ENCODE results near the gene TSHR. TPM values are rescaled to one million over a fixed set of nuclear protein-coding genes. Genes with fewer than 3 reads are reported as not detected.

The TSHR gene
- total RNA-seq, 1 experiment from 2014 or later: not detected

DNA sequence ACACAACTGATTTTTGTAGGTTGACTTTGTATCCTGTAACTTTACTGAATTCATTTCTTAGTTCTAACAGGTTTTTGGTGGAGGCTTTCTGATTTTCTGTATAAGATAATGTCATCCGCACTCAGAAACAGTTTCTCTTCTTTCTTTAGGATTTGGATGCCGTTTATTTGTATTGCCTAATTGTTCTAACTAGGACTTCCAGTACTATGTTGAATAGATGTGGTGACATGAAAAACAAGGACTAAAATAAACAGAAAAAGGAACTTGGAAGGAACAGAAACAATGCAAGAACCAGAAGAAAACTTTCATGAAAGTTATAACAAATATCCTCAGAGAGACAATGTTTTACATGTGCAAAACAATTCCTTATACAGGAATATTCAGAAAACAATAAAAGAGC, 165.1 kb downstream of the TSHR start:
- Histone ChIP-seq H3K4me3 (ENCODE audit: low read length) (no peak overlapping the region), H4K20me1 (ENCODE audit: low read length) (no peaks in the 10 kb centered on the region), H3K9me3 (ENCODE audit: low read length) (no peaks in the 10 kb centered on the region), H3K27ac (ENCODE audit: low read length) (no peak overlapping the region), H3K4me1 (ENCODE audit: insufficient read depth, low read length) (no peaks in the 10 kb centered on the region), H3K79me2 (ENCODE audit: low read length) (no peaks in the 10 kb centered on the region), H3K27me3 (ENCODE audit: low read length) (no peaks in the 10 kb centered on the region), H3K9me2 (replicated peaks; ENCODE audit: low read length) (0 out of 2 replicates have a peak, but pooled peaks cover 3% of the 10 kb centered on the region), H3K4me2 (ENCODE audit: low read length) (no peak overlapping the region), H3K36me3 (ENCODE audit: low read depth, low read length) (no peaks in the 10 kb centered on the region), H3F3A (ENCODE audit: low read length, unreplicated experiment) (no peaks in the 10 kb centered on the region), H2AFZ (ENCODE audit: low read length) (no peak overlapping the region), H3K9ac (ENCODE audit: low read length) (no peak overlapping the region)
- no peak for DNase-seq
- CTCF ChIA-PET: interaction anchor here (0.5 kb wide), 1 partner anchor 18 kb away, joined by 3 read pairs; no protein-coding TSS in a partner anchor
- POLR2A ChIA-PET (ENCODE audit: unreplicated experiment): no interaction called here
- ATAC-seq: no peak
- no TSS peak for BruUV-seq (replicated peaks)
- intact Hi-C loops (cut with micrococcal nuclease): no loop called here
- TF ChIP-seq EZH2 (IDR thresholded peaks at IDR 0.05; ENCODE audit: low read length, unreplicated experiment) (no peak), EZH2phosphoT487 (IDR thresholded peaks at IDR 0.05; ENCODE audit: borderline replicate concordance, low read length) (no peak)
- TF ChIP-seq, protein P1, sequence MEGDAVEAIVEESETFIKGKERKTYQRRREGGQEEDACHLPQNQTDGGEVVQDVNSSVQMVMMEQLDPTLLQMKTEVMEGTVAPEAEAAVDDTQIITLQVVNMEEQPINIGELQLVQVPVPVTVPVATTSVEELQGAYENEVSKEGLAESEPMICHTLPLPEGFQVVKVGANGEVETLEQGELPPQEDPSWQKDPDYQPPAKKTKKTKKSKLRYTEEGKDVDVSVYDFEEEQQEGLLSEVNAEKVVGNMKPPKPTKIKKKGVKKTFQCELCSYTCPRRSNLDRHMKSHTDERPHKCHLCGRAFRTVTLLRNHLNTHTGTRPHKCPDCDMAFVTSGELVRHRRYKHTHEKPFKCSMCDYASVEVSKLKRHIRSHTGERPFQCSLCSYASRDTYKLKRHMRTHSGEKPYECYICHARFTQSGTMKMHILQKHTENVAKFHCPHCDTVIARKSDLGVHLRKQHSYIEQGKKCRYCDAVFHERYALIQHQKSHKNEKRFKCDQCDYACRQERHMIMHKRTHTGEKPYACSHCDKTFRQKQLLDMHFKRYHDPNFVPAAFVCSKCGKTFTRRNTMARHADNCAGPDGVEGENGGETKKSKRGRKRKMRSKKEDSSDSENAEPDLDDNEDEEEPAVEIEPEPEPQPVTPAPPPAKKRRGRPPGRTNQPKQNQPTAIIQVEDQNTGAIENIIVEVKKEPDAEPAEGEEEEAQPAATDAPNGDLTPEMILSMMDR (conservative IDR thresholded peaks at IDR 0.05; ENCODE audit: low read depth, low read length): no peak

DNA sequence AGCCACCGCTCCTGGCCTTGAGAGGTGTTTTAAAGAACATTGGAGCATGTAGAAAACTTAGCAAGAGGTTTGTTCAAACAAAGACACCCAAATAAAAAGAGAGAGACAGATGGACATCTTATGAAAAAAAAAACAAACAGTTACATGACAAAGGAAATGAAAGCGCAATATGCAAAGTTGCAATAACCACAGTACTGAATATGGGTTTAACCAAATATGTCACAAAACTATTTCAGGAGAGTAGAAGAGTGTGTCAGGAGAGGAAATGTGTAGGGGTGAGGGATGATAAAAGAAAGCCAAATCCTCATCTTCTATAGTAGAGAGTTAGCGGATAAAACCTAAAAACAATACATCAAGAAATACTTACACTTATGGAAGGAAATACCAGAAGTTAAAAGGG, 166.9 kb downstream of the TSHR start:
- TF ChIP-seq EZH2phosphoT487 (IDR thresholded peaks at IDR 0.05; ENCODE audit: borderline replicate concordance, low read length) (no peak), EZH2 (IDR thresholded peaks at IDR 0.05; ENCODE audit: low read length, unreplicated experiment) (no peak)
- TF ChIP-seq, protein P1 (conservative IDR thresholded peaks at IDR 0.05; ENCODE audit: low read depth, low read length): no peak
- intact Hi-C loops (cut with micrococcal nuclease): no loop called here
- Histone ChIP-seq H3K9me2 (replicated peaks; ENCODE audit: low read length) (0 out of 2 replicates have a peak, but pooled peaks cover 3% of the 10 kb centered on the region), H3K9me3 (ENCODE audit: low read length) (no peaks in the 10 kb centered on the region), H3K27ac (ENCODE audit: low read length) (no peak overlapping the region), H3K4me3 (ENCODE audit: low read length) (no peak overlapping the region), H3K27me3 (ENCODE audit: low read length) (no peaks in the 10 kb centered on the region), H3K4me2 (ENCODE audit: low read length) (no peak overlapping the region), H2AFZ (ENCODE audit: low read length) (no peak overlapping the region), H3K79me2 (ENCODE audit: low read length) (no peaks in the 10 kb centered on the region), H3K9ac (ENCODE audit: low read length) (no peak overlapping the region), H3K4me1 (ENCODE audit: insufficient read depth, low read length) (no peaks in the 10 kb centered on the region), H3F3A (ENCODE audit: low read length, unreplicated experiment) (no peaks in the 10 kb centered on the region), H4K20me1 (ENCODE audit: low read length) (no peaks in the 10 kb centered on the region), H3K36me3 (ENCODE audit: low read depth, low read length) (no peaks in the 10 kb centered on the region; the same call in 1 of the 2 replicates)
- ChIA-PET POLR2A (ENCODE audit: unreplicated experiment) (no interaction called here), CTCF (no interaction called here)
- DNase-seq (no peak), ATAC-seq (no peak)
- no TSS peak for BruUV-seq (replicated peaks)

DNA sequence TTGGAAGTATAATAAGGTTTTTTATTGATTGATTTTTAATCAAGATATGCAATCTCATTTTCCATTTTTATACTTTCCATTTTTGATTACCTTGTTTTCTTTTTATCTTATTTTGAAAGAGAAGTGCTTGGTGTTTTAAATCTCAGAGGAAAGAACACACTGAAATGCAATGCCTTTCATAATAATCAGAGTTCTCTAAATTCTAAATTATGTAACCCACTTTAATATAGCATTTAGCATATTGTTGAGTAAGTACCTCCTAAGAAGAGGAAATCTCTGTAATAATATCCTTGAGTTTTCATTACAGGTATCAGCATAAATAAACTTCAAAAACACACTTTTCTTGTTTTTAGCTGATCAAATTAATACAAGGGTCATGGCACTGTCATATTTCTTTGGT, 168.4 kb downstream of the TSHR start:
- H2AFZ ChIP-seq (ENCODE audit: low read length): no peak overlapping the region
- intact Hi-C loops (cut with micrococcal nuclease): no loop called here
- DNase-seq (no peak), ATAC-seq (no peak)
- no peaks in the 10 kb centered on the region for H3K9me3 ChIP-seq (ENCODE audit: low read length)
- H3K36me3 ChIP-seq (ENCODE audit: low read depth, low read length): no peaks in the 10 kb centered on the region; the same call in 1 of the 2 replicates
- no peaks in the 10 kb centered on the region for H3F3A ChIP-seq (ENCODE audit: low read length, unreplicated experiment)
- H3K79me2 ChIP-seq (ENCODE audit: low read length): no peaks in the 10 kb centered on the region
- no peak overlapping the region for H3K27ac ChIP-seq (ENCODE audit: low read length)
- TF ChIP-seq EZH2 (IDR thresholded peaks at IDR 0.05; ENCODE audit: low read length, unreplicated experiment): no peak
- TF ChIP-seq, protein P1 (conservative IDR thresholded peaks at IDR 0.05; ENCODE audit: low read depth, low read length): no peak
- no peak for TF ChIP-seq EZH2phosphoT487 (IDR thresholded peaks at IDR 0.05; ENCODE audit: borderline replicate concordance, low read length)
- H3K4me2 ChIP-seq (ENCODE audit: low read length): no peak overlapping the region
- H3K27me3 ChIP-seq (ENCODE audit: low read length): no peaks in the 10 kb centered on the region
- H3K4me3 ChIP-seq (ENCODE audit: low read length): no peak overlapping the region
- no TSS peak for BruUV-seq (replicated peaks)
- no peaks in the 10 kb centered on the region for H4K20me1 ChIP-seq (ENCODE audit: low read length)
- CTCF ChIA-PET: no interaction called here
- no peak overlapping the region for H3K9ac ChIP-seq (ENCODE audit: low read length)
- POLR2A ChIA-PET (ENCODE audit: unreplicated experiment): no interaction called here
- H3K4me1 ChIP-seq (ENCODE audit: insufficient read depth, low read length): no peaks in the 10 kb centered on the region
- 0 out of 2 replicates have a peak, but pooled peaks cover 3% of the 10 kb centered on the region for H3K9me2 ChIP-seq (replicated peaks; ENCODE audit: low read length)
